Astrocyte (in vitro differentiated cells and primary cell): ENCODE data around the gene ZNF782. TPM values are rescaled to one million over a fixed set of nuclear protein-coding genes. Genes with fewer than 3 reads are reported as not detected.
A peak's percentile ranks its signal among the peaks of the same experiment; 100 is the strongest.

Source experiments
- DNase-seq: peaks from one replicate; pipeline ENCODE4 v3.0.0-alpha.2; 2010; ENCODE audit warnings: low read depth
- FAIRE-seq: peaks from 2 replicates; lab custom pipeline; 2011; peaks lifted over from hg19 to GRCh38; lab: Jason Lieb, UNC
- H2AFZ ChIP-seq: 2 replicates; pipeline ENCODE4 v1.6.0; 2012; ENCODE audit warnings: low read depth, low read length, inconsistent platforms
- H3K27ac ChIP-seq: 2 replicates; pipeline ENCODE4 v1.5.1; 2011; ENCODE audit warnings: low read depth, low read length, inconsistent platforms
- H3K27me3 ChIP-seq: 2 replicates; pipeline ENCODE4 v1.6.0; 2011; ENCODE audit warnings: low read length, inconsistent platforms; ENCODE audit not compliant: insufficient read depth
- H3K36me3 ChIP-seq: 2 replicates; pipeline ENCODE4 v1.5.1; 2011; ENCODE audit warnings: low read length, inconsistent platforms; ENCODE audit not compliant: insufficient read depth
- H3K4me1 ChIP-seq: 2 replicates; pipeline ENCODE4 v1.5.1; 2011; ENCODE audit warnings: low read length, inconsistent platforms; ENCODE audit not compliant: insufficient read depth
- H3K4me2 ChIP-seq: 2 replicates; pipeline ENCODE4 v1.6.0; 2012; ENCODE audit warnings: low read length, inconsistent platforms
- H3K4me3 ChIP-seq: 2 replicates; pipeline ENCODE4 v1.5.1; 2011; ENCODE audit warnings: low read depth, mild to moderate bottlenecking, low read length, inconsistent platforms; ENCODE audit not compliant: insufficient read depth
- H3K79me2 ChIP-seq: 2 replicates; pipeline ENCODE4 v1.6.0; 2012; ENCODE audit warnings: mild to moderate bottlenecking, low read length, inconsistent platforms; ENCODE audit not compliant: insufficient read depth
- H3K9ac ChIP-seq: 2 replicates; pipeline ENCODE4 v1.6.0; 2012; ENCODE audit warnings: mild to moderate bottlenecking, low read length, inconsistent platforms
- H3K9me3 ChIP-seq: 2 replicates; pipeline ENCODE4 v1.5.1; 2012; ENCODE audit warnings: low read depth, mild to moderate bottlenecking, low read length, inconsistent platforms; ENCODE audit not compliant: insufficient read depth
- H4K20me1 ChIP-seq: 2 replicates; pipeline ENCODE4 v1.6.0; 2012; ENCODE audit warnings: low read length, inconsistent platforms; ENCODE audit not compliant: insufficient read depth
- H3K27ac Mint-ChIP-seq: one replicate; pipeline ENCODE4 v1.8.0; 2021; ENCODE audit warnings: mild to moderate bottlenecking, mixed read lengths; ENCODE audit not compliant: unreplicated experiment
- H3K27me3 Mint-ChIP-seq: one replicate; pipeline ENCODE4 v1.8.0; 2021; ENCODE audit warnings: low read depth, mixed read lengths; ENCODE audit not compliant: unreplicated experiment
- H3K36me3 Mint-ChIP-seq: one replicate; pipeline ENCODE4 v1.8.0; 2021; ENCODE audit warnings: low read depth, mixed read lengths; ENCODE audit not compliant: unreplicated experiment
- H3K4me1 Mint-ChIP-seq: one replicate; pipeline ENCODE4 v1.8.0; 2021; ENCODE audit warnings: low read depth, mixed read lengths; ENCODE audit not compliant: unreplicated experiment
- H3K4me3 Mint-ChIP-seq: one replicate; pipeline ENCODE4 v1.8.0; 2021; ENCODE audit warnings: mild to moderate bottlenecking, moderate library complexity, mixed read lengths; ENCODE audit not compliant: unreplicated experiment
- H3K9me3 Mint-ChIP-seq: one replicate; pipeline ENCODE4 v1.8.0; 2021; ENCODE audit warnings: mild to moderate bottlenecking, mixed read lengths; ENCODE audit not compliant: unreplicated experiment
- CTCF ChIP-seq: IDR thresholded peaks from 2 replicates; pipeline ENCODE4 v1.5.1; 2011; ENCODE audit warnings: low read depth, mild to moderate bottlenecking, inconsistent platforms, low read length, moderate library complexity; ENCODE audit not compliant: insufficient read depth
- EZH2 ChIP-seq: IDR thresholded peaks from 2 replicates; pipeline ENCODE4 v1.6.1; 2012; ENCODE audit warnings: mild to moderate bottlenecking, low read length, inconsistent platforms; ENCODE audit not compliant: insufficient read depth
- total RNA-seq: library from RNA; stranded (reverse); gene quantifications from 2 replicates; pipeline ENCODE4 v1.2.1, GENCODE V29; 2021

ZNF782 gene
- total RNA-seq, 1 donor from 2014 or later = 2.7 TPM

GRCh38 chr9:96852676-96853075 lies 1.6 kb downstream of the ZNF782 start:
- Histone ChIP-seq H3K4me3 (peak overlapping the region; percentile 82), H3K79me2 (peaks cover 42% of the 10 kb centered on the region), H3K27me3 (no peaks in the 10 kb centered on the region), H3K27ac (no peak overlapping the region), H4K20me1 (peaks cover 29% of the 10 kb centered on the region), H3K36me3 (no peaks in the 10 kb centered on the region), H3K4me1 (peaks cover 12% of the 10 kb centered on the region), H3K4me2 (peak overlapping the region; percentile 94), H3K9me3 (no peaks in the 10 kb centered on the region), H2AFZ (no peak overlapping the region), H3K9ac (no peak overlapping the region)
- Mint-ChIP-seq H3K4me3 (peak overlapping the region; percentile 100), H3K27ac (no peak overlapping the region), H3K9me3 (peaks cover 10% of the 10 kb centered on the region), H3K36me3 (peaks cover 13% of the 10 kb centered on the region), H3K27me3 (no peaks in the 10 kb centered on the region), H3K4me1 (peaks cover 18% of the 10 kb centered on the region)
- TF ChIP-seq EZH2 (no peak), CTCF (no peak)
- FAIRE-seq (no peak), DNase-seq (peak; percentile 29)

DNA sequence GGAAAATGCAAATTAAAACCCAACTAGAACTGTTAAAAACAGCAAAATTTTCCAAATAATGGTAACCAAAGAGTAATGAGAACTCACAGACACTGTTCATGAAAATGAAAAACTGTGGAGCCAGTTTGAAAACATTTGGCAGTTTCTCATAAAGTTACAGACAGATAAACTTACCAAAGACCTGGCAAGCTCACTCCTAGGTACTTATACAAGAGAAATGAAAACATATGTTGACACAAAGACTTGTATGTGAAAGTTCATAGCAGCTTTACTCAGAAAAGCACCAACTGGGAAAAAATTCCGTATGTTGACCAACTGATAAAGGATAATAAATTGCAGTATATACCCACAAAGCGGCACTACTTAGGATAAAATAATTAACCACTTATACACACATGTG lies 10.3 kb downstream of the ZNF782 start:
- DNase-seq (no peak), FAIRE-seq (peak; percentile 37)
- H3K4me1 ChIP-seq = no peaks in the 10 kb centered on the region
- no peak overlapping the region for H3K27ac ChIP-seq
- Mint-ChIP-seq H3K4me3 (no peak overlapping the region), H3K4me1 (no peaks in the 10 kb centered on the region), H3K27ac (no peak overlapping the region), H3K27me3 (no peaks in the 10 kb centered on the region), H3K36me3 (peaks cover 34% of the 10 kb centered on the region), H3K9me3 (peaks cover 29% of the 10 kb centered on the region)
- H2AFZ ChIP-seq = no peak overlapping the region
- no peak overlapping the region for H3K9ac ChIP-seq
- no peaks in the 10 kb centered on the region for H3K27me3 ChIP-seq
- peaks cover 25% of the 10 kb centered on the region for H3K79me2 ChIP-seq
- H3K36me3 ChIP-seq = no peaks in the 10 kb centered on the region
- H3K4me3 ChIP-seq = no peak overlapping the region
- no peaks in the 10 kb centered on the region for H3K9me3 ChIP-seq
- TF ChIP-seq EZH2 (no peak), CTCF (no peak)
- peaks cover 4% of the 10 kb centered on the region for H4K20me1 ChIP-seq
- no peak overlapping the region for H3K4me2 ChIP-seq

DNA sequence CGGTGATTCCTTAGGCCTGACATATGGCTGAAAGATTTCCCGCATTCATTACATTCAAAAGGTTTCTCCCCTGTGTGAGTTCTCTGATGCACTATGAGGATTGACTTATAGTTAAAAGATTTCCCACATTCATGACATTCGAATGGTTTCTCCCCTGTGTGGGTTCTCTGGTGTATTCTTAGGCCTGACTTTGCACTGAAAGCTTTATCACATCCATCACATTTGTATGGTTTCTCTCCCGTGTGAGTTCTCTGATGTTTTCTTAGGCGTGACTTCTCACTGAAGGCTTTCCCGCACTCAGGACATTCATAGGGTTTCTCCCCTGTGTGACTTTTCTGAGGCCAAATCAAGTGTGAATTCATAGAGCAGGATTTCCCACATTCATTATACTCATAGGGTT lies 35.8 kb downstream of the ZNF782 start:
- no peak for FAIRE-seq
- Histone ChIP-seq H3K27ac (no peak overlapping the region), H3K4me2 (no peak overlapping the region), H3K4me1 (no peaks in the 10 kb centered on the region), H3K9ac (no peak overlapping the region), H2AFZ (no peak overlapping the region), H3K79me2 (no peaks in the 10 kb centered on the region), H3K36me3 (peaks cover 4% of the 10 kb centered on the region), H4K20me1 (no peaks in the 10 kb centered on the region), H3K27me3 (no peaks in the 10 kb centered on the region), H3K4me3 (no peak overlapping the region), H3K9me3 (peaks cover 49% of the 10 kb centered on the region)
- TF ChIP-seq CTCF (no peak), EZH2 (no peak)
- Mint-ChIP-seq H3K4me1 (no peaks in the 10 kb centered on the region), H3K27ac (no peak overlapping the region), H3K27me3 (no peaks in the 10 kb centered on the region), H3K36me3 (peaks cover 76% of the 10 kb centered on the region), H3K9me3 (peaks cover 73% of the 10 kb centered on the region), H3K4me3 (no peak overlapping the region)
- DNase-seq = no peak
